D721Med (cell line): ENCODE data around the gene HUS1B.

Source experiments
- DNase-seq: peaks from one replicate; pipeline ENCODE4 v3.0.0; 2011; ENCODE audit warnings: low spot score; ENCODE audit not compliant: insufficient read length
- FAIRE-seq: peaks from 2 replicates; lab custom pipeline; 2011; peaks lifted over from hg19 to GRCh38; lab: Jason Lieb, UNC
- TF ChIP-seq, protein P1 (sequence below): IDR thresholded peaks from 2 replicates; pipeline ENCODE4 v1.5.1; 2012; ENCODE audit warnings: mild to moderate bottlenecking, control low read depth; ENCODE audit not compliant: insufficient read depth; ENCODE audit errors: missing control alignments

The HUS1B gene

DNA sequence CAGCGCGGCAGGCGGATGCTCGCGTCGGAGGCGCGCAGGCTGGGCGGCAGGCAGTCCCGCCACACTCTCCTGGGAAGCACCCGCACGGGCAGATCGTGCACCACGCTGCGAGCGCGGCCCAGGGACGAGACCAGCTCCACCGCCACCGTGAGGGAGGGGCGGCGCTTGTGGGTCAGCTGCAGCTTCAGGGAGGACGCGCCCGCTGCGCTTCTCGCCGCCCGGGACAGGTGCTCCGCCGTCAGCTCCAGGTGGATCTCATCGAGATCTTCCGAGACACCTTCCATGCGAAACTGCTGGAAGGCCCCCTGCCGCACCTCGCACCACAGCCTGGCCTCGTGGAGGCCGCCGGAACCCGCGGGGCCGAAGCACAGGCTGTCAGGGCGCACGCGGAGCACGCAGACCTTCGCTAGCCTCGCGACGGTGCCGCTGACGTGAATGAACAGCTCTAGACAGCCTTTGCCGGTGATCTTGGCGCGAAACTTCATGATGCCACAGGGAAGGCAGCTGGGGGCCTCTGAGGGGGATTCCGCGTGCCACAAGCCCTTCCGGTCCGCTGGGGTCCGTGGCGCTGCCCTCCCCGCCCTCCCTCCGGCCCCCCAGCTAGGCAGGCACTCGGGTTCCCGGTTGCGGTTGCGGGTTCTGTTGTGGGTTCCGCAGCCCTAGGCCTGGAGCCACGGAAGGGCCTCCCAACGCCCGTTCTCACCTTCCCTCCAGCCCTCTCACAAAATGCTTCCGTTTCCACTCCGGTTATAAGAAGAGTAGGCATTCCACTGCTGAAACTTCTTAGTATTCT, at the start of gene HUS1B:
Gene HUS1B, minus strand, starts transcription at position 641 of the 793 bp plus-strand sequence. Its CDS starts 156 bp downstream, at position 485.
- no peak for FAIRE-seq
- TF ChIP-seq, protein P1, sequence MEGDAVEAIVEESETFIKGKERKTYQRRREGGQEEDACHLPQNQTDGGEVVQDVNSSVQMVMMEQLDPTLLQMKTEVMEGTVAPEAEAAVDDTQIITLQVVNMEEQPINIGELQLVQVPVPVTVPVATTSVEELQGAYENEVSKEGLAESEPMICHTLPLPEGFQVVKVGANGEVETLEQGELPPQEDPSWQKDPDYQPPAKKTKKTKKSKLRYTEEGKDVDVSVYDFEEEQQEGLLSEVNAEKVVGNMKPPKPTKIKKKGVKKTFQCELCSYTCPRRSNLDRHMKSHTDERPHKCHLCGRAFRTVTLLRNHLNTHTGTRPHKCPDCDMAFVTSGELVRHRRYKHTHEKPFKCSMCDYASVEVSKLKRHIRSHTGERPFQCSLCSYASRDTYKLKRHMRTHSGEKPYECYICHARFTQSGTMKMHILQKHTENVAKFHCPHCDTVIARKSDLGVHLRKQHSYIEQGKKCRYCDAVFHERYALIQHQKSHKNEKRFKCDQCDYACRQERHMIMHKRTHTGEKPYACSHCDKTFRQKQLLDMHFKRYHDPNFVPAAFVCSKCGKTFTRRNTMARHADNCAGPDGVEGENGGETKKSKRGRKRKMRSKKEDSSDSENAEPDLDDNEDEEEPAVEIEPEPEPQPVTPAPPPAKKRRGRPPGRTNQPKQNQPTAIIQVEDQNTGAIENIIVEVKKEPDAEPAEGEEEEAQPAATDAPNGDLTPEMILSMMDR: no peak
- no peak for DNase-seq

DNA sequence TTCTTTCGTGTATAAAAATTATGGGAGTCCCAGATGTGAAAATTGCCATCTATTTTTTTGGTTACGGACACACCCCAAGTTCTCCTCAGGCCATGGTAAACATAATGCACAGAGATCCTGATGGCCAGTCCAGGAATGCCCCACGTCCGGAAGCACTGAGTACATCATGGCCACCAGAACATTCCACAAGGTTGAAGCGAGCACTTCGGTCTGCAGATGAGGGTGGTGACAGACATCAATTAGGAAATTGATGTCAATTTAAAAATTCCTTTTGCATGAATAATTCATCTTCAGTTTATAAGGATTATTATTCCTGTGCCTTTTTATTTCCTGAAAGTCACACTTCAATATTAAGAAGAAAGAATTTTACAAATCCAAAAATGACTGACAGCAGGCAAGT, 49.2 kb upstream of the HUS1B start:
- no peak for DNase-seq
- TF ChIP-seq, protein P1: no peak
- no peak for FAIRE-seq

- TF ChIP-seq, protein P1: no peak
- no peak for DNase-seq
- no peak for FAIRE-seq
Measured at GRCh38 chr6:705047-705446, 48.1 kb upstream of the HUS1B start.

DNA sequence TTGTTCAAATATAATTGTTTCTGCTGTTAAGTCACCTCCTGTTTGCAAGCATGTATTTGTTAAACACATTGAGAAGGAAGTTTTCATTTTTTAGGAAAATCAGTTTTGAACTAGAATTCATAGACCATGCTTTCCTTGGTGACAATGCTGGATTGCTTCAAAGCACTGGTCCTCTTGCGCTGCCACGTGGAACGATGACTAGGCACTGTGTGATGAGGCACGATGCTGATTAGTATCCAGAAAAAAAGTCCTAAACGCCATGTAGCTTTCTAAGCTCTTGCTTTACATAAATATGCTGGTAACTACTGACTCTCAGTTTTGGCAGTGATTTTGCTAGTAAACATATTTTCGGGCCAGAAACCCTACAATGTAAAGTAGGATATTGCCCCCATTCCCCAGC, 47.1 kb upstream of the HUS1B start:
- DNase-seq (no peak), FAIRE-seq (no peak)
- TF ChIP-seq, protein P1: no peak

- FAIRE-seq (no peak), DNase-seq (no peak)
- TF ChIP-seq, protein P1: no peak
Measured at GRCh38 chr6:703552-703951, 46.7 kb upstream of the HUS1B start.

GRCh38 chr6:701700-702479, 45.0 kb upstream of the HUS1B start:
- TF ChIP-seq, protein P1: peak; percentile 1
- no peak for DNase-seq
- no peak for FAIRE-seq
